Gastrocnemius medialis (tissue), 4 donors: Measurements from ENCODE around the gene GLI2.

ENCODE experiments used
- CTCF ChIP-seq, 5 experiments: fragments of 450-650 bp in 3 of 5; fragments of 200-600 bp in 2 of 5; sonication (generic) in 2 of 5; IDR thresholded peaks in 4 of 5; conservative IDR thresholded peaks in 1 of 5; 1 replicate in 4 of 5; 2 replicates in 1 of 5; pipeline ENCODE4 v1.5.1; 2016 to 2019; ENCODE audit warnings: antibody characterized with exemption in 5 of 5, mild to moderate bottlenecking in 3 of 5, moderate library complexity in 3 of 5
- POLR2A ChIP-seq, 2 donors: fragments of 450-650 bp; IDR thresholded peaks; one replicate each; pipeline ENCODE4 v1.6.1; 2017; ENCODE audit warnings: antibody characterized with exemption in 2 of 2, mild to moderate bottlenecking in 2 of 2, moderate library complexity in 2 of 2

- TF ChIP-seq CTCF (IDR thresholded peaks at IDR 0.05 in 4 of 5, conservative IDR thresholded peaks at IDR 0.05 in 1 of 5) = no peak
- no peak for TF ChIP-seq POLR2A (IDR thresholded peaks at IDR 0.05)
Measured at GRCh38 chr2:120767486-120768005, 31.9 kb downstream of the GLI2 start.
